AG09309 (cell line): ENCODE measurements around the gene BCAM.
"Not testable (repeated sequence)": the region's sequence is repeated elsewhere in the genome, so short reads cannot be mapped to it uniquely, and the experiment has no call there.

Experiments
- DNase-seq: peaks from one replicate; pipeline ENCODE4 v3.0.0-alpha.2; 2010; ENCODE audit warnings: low read depth
- H3K4me3 ChIP-seq: 2 replicates; pipeline ENCODE4 v1.5.1; 2011; ENCODE audit warnings: mild to moderate bottlenecking, low read depth, low read length, moderate library complexity; ENCODE audit not compliant: control insufficient read depth
- CTCF ChIP-seq: IDR thresholded peaks from 2 replicates; pipeline ENCODE4 v1.5.1; 2011; ENCODE audit warnings: mild to moderate bottlenecking, low read depth, low read length, inconsistent platforms; ENCODE audit not compliant: insufficient read depth, control insufficient read depth; ENCODE audit errors: missing control alignments

The BCAM gene

GRCh38 chr19:44856421-44857083, 47.6 kb downstream of the BCAM start:
- DNase-seq: no peak
- TF ChIP-seq CTCF: no peak
- H3K4me3 ChIP-seq: no peak overlapping the region

GRCh38 chr19:44857837-44858236, 48.9 kb downstream of the BCAM start:
- no peak for TF ChIP-seq CTCF
- DNase-seq: no peak
- H3K4me3 ChIP-seq: no peak overlapping the region

GRCh38 chr19:44861576-44861975, 52.7 kb downstream of the BCAM start:
- not testable (repeated sequence) for H3K4me3 ChIP-seq, DNase-seq

- no peak overlapping the region for H3K4me3 ChIP-seq
- TF ChIP-seq CTCF: no peak
- DNase-seq: no peak
Observed at GRCh38 chr19:44863990-44864389, 55.1 kb downstream of the BCAM start.

GRCh38 chr19:44865196-44865767, 56.4 kb downstream of the BCAM start:
- H3K4me3 ChIP-seq: no peak overlapping the region
- no peak for DNase-seq
- TF ChIP-seq CTCF: no peak

- no peak for TF ChIP-seq CTCF
- DNase-seq: no peak
Observed at GRCh38 chr19:44866664-44867063, 57.8 kb downstream of the BCAM start.

GRCh38 chr19:44867578-44867977, 58.7 kb downstream of the BCAM start:
- no peak for TF ChIP-seq CTCF
- H3K4me3 ChIP-seq: no peak overlapping the region
- no peak for DNase-seq

More at GRCh38 chr19:44866664-44867063, 57.8 kb downstream of the BCAM start:
- no peak overlapping the region for H3K4me3 ChIP-seq
